ENCODE results near the gene APOBEC3B.
"Not testable (repeated sequence)": the region's sequence is repeated elsewhere in the genome, so short reads cannot be mapped to it uniquely, and the experiment has no call there.

APOBEC3B gene

DNA sequence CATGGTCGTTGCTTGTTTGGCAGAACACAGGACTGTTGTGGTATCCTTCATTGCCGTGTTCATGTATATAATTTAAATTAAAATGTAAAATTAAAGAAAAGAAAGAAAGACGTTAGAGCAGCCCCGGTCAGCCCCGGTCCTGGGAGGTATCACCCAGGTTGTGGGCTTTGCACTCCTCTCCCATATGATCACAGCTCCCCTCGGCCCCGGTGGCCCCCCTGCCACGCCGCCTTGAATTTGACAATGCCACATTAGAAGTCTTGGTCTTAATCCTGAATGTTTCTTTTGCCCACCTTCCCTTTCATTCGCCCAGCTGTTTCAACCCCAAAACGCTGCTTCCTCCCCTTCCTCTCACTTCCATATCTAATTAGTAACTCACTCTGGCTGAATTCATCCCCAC lies 13.3 kb upstream of the APOBEC3B start:
- no peak for DNase-seq

DNA sequence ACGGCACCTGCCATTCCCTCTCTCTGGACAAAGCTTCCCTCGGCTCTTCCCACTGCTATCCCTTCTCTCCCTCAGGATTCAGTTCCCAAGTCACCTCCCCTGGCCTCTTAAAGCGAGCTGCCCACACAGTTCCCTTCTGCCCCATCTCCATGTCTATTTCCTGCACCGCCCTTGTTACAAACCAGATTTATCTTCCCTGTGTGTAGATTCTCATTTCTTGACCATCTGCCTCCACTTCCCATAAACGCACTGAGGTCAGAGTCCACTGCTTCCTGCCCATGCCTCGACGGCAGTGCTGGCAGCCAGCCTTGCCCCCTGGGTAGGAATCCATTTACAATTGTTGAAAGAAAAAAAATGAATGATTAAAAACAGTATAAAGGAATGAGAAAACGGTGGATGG lies 11.6 kb upstream of the APOBEC3B start:
- no peak for DNase-seq

- no peak for DNase-seq
Measured at GRCh38 chr22:38971202-38971601, 10.9 kb upstream of the APOBEC3B start.

GRCh38 chr22:38971791-38972190 lies 10.4 kb upstream of the APOBEC3B start:
- DNase-seq, result no peak

GRCh38 chr22:38972558-38972957 lies 9.6 kb upstream of the APOBEC3B start:
- DNase-seq, result no peak

GRCh38 chr22:38973289-38974169 lies 8.6 kb upstream of the APOBEC3B start:
- DNase-seq, result peak; percentile 28

- DNase-seq, result no peak
Measured at GRCh38 chr22:38974170-38974825, 7.8 kb upstream of the APOBEC3B start.

- no peak for DNase-seq
Measured at GRCh38 chr22:38974826-38975175, 7.3 kb upstream of the APOBEC3B start.

- not testable (repeated sequence) for DNase-seq
Measured at GRCh38 chr22:38977289-38977688, 4.9 kb upstream of the APOBEC3B start.

DNA sequence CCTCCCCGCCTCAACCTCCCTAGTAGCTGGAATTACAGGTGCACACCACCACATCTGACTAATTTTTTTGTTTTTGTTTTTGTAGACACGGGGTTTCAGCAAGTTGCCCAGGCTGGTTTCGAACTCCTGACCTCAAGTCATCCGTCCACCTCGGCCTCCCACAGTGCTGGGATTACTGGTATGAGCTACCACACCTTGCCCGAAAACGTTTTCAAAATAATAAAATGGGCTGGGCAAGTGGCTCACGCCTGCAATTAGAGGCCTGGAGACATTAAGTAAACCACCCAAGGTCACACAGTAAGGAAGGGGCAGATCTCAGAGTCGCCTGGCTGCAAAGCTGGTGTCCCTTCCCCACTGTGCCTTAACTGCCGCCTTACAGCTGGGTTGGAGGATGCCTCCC lies 1.6 kb upstream of the APOBEC3B start:
- DNase-seq, result not testable (repeated sequence)

DNA sequence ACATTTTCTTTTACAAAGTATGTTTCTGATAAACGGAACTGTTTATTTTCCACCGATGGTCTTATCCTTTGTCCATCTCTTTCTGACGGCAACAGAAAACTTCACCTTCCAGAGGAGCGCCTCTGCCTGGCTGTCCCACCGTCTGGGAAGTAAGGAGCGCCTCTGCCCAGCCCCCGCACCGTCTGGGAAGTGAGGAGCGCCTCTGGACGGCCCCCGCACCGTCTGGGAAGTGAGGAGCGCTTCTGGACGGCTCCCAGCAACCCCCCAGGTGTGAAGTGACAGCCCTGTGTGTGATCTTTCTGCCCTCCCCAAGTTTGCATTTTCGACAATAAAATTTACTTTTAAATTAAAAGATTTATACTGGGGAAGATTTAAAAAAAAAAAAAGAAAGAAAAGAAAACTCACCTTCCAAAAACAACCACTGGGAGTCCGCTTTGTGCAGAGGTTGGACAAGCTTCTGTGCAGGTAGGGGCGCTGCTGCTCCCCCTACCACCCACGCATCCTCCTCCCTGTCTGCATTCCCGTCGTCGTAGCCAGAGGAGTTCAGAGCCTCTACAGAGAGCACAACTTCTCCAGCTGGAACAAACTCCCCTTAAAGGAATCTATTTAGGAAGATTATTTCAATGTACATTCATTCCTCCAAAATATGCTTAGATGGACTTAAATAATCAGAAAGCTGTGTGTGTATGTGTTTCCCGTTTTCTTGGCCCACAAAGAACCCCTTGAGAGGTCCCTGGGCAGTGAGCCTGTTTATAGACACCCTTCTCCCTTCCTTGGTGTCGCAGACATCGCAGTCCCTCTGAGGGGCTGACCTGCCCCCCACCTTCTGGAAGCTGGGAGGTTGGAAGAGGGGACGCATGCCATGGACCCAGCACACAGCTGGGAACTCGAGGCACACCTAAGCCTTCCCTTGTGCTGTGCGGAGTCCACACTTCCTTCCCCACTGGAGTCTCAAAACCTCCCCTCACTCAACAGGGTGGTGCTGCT lies 849 bp upstream of the APOBEC3B start:
- no peak for DNase-seq

- DNase-seq, result peak; percentile 12
Measured at GRCh38 chr22:38984224-38984623, 2.1 kb downstream of the APOBEC3B start.

- peak; percentile 77 for DNase-seq
Measured at GRCh38 chr22:38984784-38985757, 2.9 kb downstream of the APOBEC3B start.

GRCh38 chr22:38986629-38987028 lies 4.5 kb downstream of the APOBEC3B start:
- DNase-seq, result no peak

GRCh38 chr22:38987171-38987895 lies 5.2 kb downstream of the APOBEC3B start:
- no peak for DNase-seq

GRCh38 chr22:38989466-38989865 lies 7.3 kb downstream of the APOBEC3B start:
- DNase-seq, result no peak

GRCh38 chr22:38992871-38993371 lies 10.8 kb downstream of the APOBEC3B start:
- peak; percentile 29 for DNase-seq

DNA sequence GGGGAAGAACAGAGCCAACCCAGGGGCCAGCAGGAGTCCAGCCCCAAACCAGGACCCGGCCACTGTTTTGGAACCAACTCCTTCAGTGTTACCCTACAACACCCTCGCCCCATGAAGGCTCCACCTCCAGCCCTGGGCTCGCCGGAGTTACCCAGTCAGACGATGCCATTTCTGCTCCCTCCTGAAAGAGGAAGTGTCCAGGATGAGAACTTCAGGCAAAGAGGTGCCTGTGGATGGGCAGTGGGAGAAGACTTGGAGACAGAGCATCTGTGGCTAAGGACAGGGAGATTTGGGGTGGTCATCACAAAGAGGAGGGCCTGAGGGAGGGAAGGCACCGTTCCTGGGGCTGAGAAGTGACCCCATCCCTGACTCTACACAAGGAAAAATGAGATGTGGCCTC lies 14.0 kb downstream of the APOBEC3B start:
- no peak for DNase-seq

DNA sequence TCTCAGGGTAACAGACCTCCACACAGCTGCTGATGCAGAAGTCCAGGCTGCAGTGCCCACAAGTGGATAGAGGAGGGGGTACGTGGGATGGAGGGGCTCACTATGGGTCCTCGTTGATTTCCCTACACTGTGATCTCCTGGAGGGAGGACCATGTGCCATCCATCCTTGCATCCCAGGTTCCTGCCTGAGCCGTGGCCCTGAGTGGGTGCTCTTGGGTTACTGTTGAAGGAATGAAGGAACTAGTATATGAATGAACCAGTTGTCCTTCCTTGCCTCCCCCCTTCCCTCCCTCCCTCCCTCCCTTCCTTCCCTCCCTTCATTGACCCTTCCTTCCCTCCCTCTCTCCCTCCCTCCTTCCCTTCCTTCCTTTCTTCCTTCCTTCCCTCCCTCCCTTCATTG lies 15.4 kb downstream of the APOBEC3B start:
- DNase-seq, result no peak

- peak; percentile 64 for DNase-seq
Measured at GRCh38 chr22:39003165-39003638, 21.1 kb downstream of the APOBEC3B start.

GRCh38 chr22:39007177-39007576 lies 25.0 kb downstream of the APOBEC3B start:
- DNase-seq, result no peak
